ENCODE results near the gene MSL3. TPM values are rescaled to one million over a fixed set of nuclear protein-coding genes. Genes with fewer than 3 reads are reported as not detected.

Gene MSL3
- total and polyA plus RNA-seq, 2 of the 8 experiments (the other 6 are each of a cell fraction or from before 2014, with no cell fraction given) = 10.6 to 12.3 TPM

GRCh38 chrX:11778230-11778629 lies 20.2 kb downstream of the MSL3 start (continued):
- TF ChIP-seq RXRA (IDR thresholded peaks at IDR 0.05; ENCODE audit: insufficient read depth, low read depth, low read length) = no peak
- TF ChIP-seq, protein P1, sequence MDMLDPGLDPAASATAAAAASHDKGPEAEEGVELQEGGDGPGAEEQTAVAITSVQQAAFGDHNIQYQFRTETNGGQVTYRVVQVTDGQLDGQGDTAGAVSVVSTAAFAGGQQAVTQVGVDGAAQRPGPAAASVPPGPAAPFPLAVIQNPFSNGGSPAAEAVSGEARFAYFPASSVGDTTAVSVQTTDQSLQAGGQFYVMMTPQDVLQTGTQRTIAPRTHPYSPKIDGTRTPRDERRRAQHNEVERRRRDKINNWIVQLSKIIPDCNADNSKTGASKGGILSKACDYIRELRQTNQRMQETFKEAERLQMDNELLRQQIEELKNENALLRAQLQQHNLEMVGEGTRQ (IDR thresholded peaks at IDR 0.05; ENCODE audit: low read length) = no peak

Data from H1 (cell line).